Lung (tissue), 12 donors: ENCODE data around the gene FLT3LG. TPM values are rescaled to one million over a fixed set of nuclear protein-coding genes. Genes with fewer than 3 reads are reported as not detected.

Experiments used
- ATAC-seq: fragments of 200-7000 bp; cut with Tn5 transposase; one replicate; pipeline ENCODE4 v1.9.1; 2020; ENCODE audit warnings: moderate number of reproducible peaks; ENCODE audit not compliant: insufficient read depth, low FRiP score
- DNase-seq, 3 donors: peaks; one replicate each; pipeline ENCODE4 v3.0.0-alpha.2; 2013 to 2017
- H3K27ac ChIP-seq, 2 donors: one replicate each; pipeline ENCODE4 v1.5.1; 2013; ENCODE audit warnings: mild to moderate bottlenecking in 2 of 2, moderate library complexity in 2 of 2, control low read depth in 1 of 2, inconsistent platforms in 1 of 2, low read depth in 1 of 2, low read length in 1 of 2
- H3K27me3 ChIP-seq, 3 donors: one replicate each; pipeline ENCODE4 v1.5.1; 2013; ENCODE audit warnings: low read length in 2 of 3; ENCODE audit not compliant: control insufficient read depth in 3 of 3, insufficient read depth in 3 of 3
- H3K36me3 ChIP-seq, 4 donors: one replicate each; pipeline ENCODE4 v1.5.1; 2013; ENCODE audit warnings: low read length in 4 of 4, mild to moderate bottlenecking in 1 of 4, moderate library complexity in 1 of 4; ENCODE audit not compliant: control insufficient read depth in 4 of 4, insufficient read depth in 4 of 4
- H3K4me1 ChIP-seq, 5 donors: one replicate each; pipeline ENCODE4 v1.5.1; 2013; ENCODE audit warnings: low read length in 5 of 5, mild to moderate bottlenecking in 2 of 5, moderate library complexity in 1 of 5; ENCODE audit not compliant: control insufficient read depth in 5 of 5, insufficient read depth in 5 of 5
- H3K4me3 ChIP-seq: one replicate; pipeline ENCODE4 v1.5.1; 2013; ENCODE audit warnings: mild to moderate bottlenecking, control low read depth, moderate library complexity
- H3K9ac ChIP-seq, 2 donors: one replicate each; pipeline ENCODE4 v1.5.1; 2013; ENCODE audit warnings: low read length in 2 of 2, control low read depth in 1 of 2; ENCODE audit not compliant: insufficient read depth in 1 of 2
- H3K9me3 ChIP-seq, 4 donors: one replicate each; pipeline ENCODE4 v1.5.1; 2013; ENCODE audit warnings: low read length in 3 of 4, mild to moderate bottlenecking in 1 of 4, moderate library complexity in 1 of 4; ENCODE audit not compliant: control insufficient read depth in 4 of 4, insufficient read depth in 3 of 4
- WGBS, 2 donors: extraction: QIAGEN DNeasy Blood & Tissue Kit; methylation state at CpG; one replicate each; pipeline ENCODE4 v1.1.7; 2013; 5-methylcytosine and 5-hydroxymethylcytosine counted together
- polyA plus RNA-seq, 2 donors: library from polyadenylated mRNA; stranded (reverse); fragments of 200-250 nt; gene quantifications; one replicate each; pipeline ENCODE4 v1.2.1, GENCODE V29; 2013
- total RNA-seq, 2 donors: library from RNA; depleted of rRNA in 1 of 2; stranded (reverse); fragments of >200 nt in 1 of 2; gene quantifications; one replicate each; pipeline ENCODE4 v1.2.1, GENCODE V29; 2014 to 2021
- TF ChIP-seq, protein P1 (sequence below): IDR thresholded peaks from 2 replicates; pipeline ENCODE4 v1.5.1; 2012; ENCODE audit warnings: mild to moderate bottlenecking; ENCODE audit errors: control extremely low read depth, extremely low read depth
- donor health status: control.
- donor health status: control.
- donor health status: Bipolar disorder and iron deficiency.
- donor health status: healthy.
- donor health status: DM: yes; HTN: yes; CAD: no.

FLT3LG gene
- total and polyA plus RNA-seq, 4 donors: 2.9 to 15.0 (median 9.2) TPM

- TF ChIP-seq, protein P1, sequence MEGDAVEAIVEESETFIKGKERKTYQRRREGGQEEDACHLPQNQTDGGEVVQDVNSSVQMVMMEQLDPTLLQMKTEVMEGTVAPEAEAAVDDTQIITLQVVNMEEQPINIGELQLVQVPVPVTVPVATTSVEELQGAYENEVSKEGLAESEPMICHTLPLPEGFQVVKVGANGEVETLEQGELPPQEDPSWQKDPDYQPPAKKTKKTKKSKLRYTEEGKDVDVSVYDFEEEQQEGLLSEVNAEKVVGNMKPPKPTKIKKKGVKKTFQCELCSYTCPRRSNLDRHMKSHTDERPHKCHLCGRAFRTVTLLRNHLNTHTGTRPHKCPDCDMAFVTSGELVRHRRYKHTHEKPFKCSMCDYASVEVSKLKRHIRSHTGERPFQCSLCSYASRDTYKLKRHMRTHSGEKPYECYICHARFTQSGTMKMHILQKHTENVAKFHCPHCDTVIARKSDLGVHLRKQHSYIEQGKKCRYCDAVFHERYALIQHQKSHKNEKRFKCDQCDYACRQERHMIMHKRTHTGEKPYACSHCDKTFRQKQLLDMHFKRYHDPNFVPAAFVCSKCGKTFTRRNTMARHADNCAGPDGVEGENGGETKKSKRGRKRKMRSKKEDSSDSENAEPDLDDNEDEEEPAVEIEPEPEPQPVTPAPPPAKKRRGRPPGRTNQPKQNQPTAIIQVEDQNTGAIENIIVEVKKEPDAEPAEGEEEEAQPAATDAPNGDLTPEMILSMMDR: no peak
- 7 to 9% methylated on average over 58 to 63 of the region's 63 CpGs for WGBS, 2 donors
- Histone ChIP-seq H3K4me3 (no peak overlapping the region), H3K4me1 (peaks cover 0 to 5% (median 0%) of the 10 kb centered on the region in 5 donors), H3K9ac (no peak overlapping the region), H3K9me3 (peaks cover 0 to 7% (median 0%) of the 10 kb centered on the region in 4 donors), H3K36me3 (no peaks in the 10 kb centered on the region), H3K27me3 (peaks cover 4 to 98% (median 84%) of the 10 kb centered on the region in 3 donors), H3K27ac (no peak overlapping the region)
- no peak for DNase-seq
- ATAC-seq: no peak
These were observed 41.6 kb upstream of the FLT3LG start for GRCh38 chr19:49432141-49433073.

GRCh38 chr19:49433240-49433901 lies 40.6 kb upstream of the FLT3LG start:
- TF ChIP-seq, protein P1: no peak
- Histone ChIP-seq H3K27me3 (peaks cover 4 to 99% (median 86%) of the 10 kb centered on the region in 3 donors), H3K36me3 (no peaks in the 10 kb centered on the region), H3K27ac (no peak overlapping the region), H3K4me1 (peaks cover 0 to 5% (median 0%) of the 10 kb centered on the region in 5 donors), H3K4me3 (no peak overlapping the region), H3K9me3 (peaks cover 0 to 7% (median 0%) of the 10 kb centered on the region in 4 donors), H3K9ac (no peak overlapping the region)
- DNase-seq: no peak
- no peak for ATAC-seq
- 17 to 18% methylated on average over 31 of the region's 31 CpGs for WGBS, 2 donors

DNA sequence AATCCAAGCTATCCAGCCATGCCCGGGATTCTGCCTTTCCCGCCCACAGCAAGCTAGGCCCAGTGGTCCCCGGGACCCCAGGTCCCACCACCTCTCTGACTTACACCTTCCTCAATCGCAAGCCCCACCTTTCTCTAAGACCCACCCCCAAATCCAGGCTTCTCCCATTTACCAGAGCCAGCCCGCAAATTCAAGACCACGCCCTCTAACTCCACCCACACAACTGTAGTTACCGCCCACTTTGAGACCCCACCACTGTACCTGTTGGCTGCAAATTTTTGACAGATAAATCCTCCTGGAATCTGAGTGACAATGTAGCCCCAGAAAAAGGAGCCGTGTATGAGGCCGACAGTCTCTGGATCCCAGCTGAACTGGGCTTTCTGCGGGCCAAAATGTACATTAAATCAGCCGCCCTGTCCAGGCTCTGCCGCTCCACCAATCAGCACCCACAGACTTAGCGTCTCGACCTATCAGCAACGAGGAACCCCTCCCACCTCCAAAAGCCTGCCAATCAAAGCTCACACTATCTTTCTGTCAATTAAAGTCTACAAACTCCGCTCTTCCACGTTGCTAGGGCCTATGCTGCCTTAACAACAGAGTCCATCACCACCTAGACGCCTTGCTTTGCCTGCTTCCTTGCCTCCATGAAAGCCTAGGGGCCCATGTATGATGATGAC lies 39.0 kb upstream of the FLT3LG start:
- 87 to 90% methylated on average over 18 of the region's 18 CpGs for WGBS, 2 donors
- no peak for ATAC-seq
- no peak overlapping the region for H3K4me3 ChIP-seq
- peaks cover 0 to 5% (median 0%) of the 10 kb centered on the region in 5 donors for H3K4me1 ChIP-seq
- no peak overlapping the region for H3K9ac ChIP-seq
- H3K27me3 ChIP-seq: peaks cover 4 to 99% (median 89%) of the 10 kb centered on the region in 3 donors
- H3K9me3 ChIP-seq: peaks cover 0 to 7% (median 0%) of the 10 kb centered on the region in 4 donors
- TF ChIP-seq, protein P1: no peak
- H3K36me3 ChIP-seq: no peaks in the 10 kb centered on the region
- no peak overlapping the region for H3K27ac ChIP-seq
- no peak for DNase-seq
